IMR-90 (cell line): ENCODE results near the gene GPSM3. TPM values are rescaled to one million over a fixed set of nuclear protein-coding genes. Genes with fewer than 3 reads are reported as not detected.

Experiments used
- ATAC-seq: fragments of 200-7000 bp; cut with Tn5 transposase; 2 replicates; pipeline ENCODE4 v1.9.1; 2020; ENCODE audit warnings: low read depth, mild to moderate bottlenecking, moderate library complexity
- BruUV-seq: library from RNA; stranded (reverse); fragments of 400-500 nt; replicated peaks from 2 replicates; lab custom pipeline; 2021; lab: Mats Ljungman, UMichigan
- CTCF ChIA-PET: fragments of 300-600 bp; formaldehyde crosslinking; extraction: SDS; loops from one replicate; lab custom pipeline; 2021; ENCODE audit warnings: antibody characterized with exemption; lab: Yijun Ruan, JAX
- POLR2A ChIA-PET: fragments of 300-600 bp; sonication (Branson Sonifier 250); formaldehyde crosslinking; loops from one replicate; lab custom pipeline; 2022; ENCODE audit warnings: antibody characterized with exemption; ENCODE audit not compliant: unreplicated experiment; lab: Charles Lee
- DNase-seq: peaks from one replicate; pipeline ENCODE4 v3.0.0; 2013
- H2AFZ ChIP-seq: replicated peaks from 2 replicates; pipeline ENCODE3; 2013; ENCODE audit warnings: low read length, mild to moderate bottlenecking; ENCODE audit not compliant: poor library complexity
- H2AK5ac ChIP-seq: 2 replicates; pipeline ENCODE4 v1.6.1; 2013; ENCODE audit warnings: low read depth, low read length, inconsistent platforms
- H2AK9ac ChIP-seq: replicated peaks from 2 replicates; pipeline ENCODE3; 2013; ENCODE audit warnings: mild to moderate bottlenecking, low read depth, low read length, moderate library complexity; ENCODE audit not compliant: poor library complexity
- H2BK120ac ChIP-seq: 2 replicates; pipeline ENCODE4 v1.6.1; 2013; ENCODE audit warnings: low read depth, low read length, inconsistent platforms
- H2BK15ac ChIP-seq: 3 replicates; pipeline ENCODE4 v1.6.1; 2013; ENCODE audit warnings: low read depth, low read length, inconsistent platforms
- H2BK20ac ChIP-seq: 2 replicates; pipeline ENCODE4 v1.6.1; 2013; ENCODE audit warnings: low read depth, mild to moderate bottlenecking, inconsistent platforms, low read length, moderate library complexity
- H2BK5ac ChIP-seq: 2 replicates; pipeline ENCODE4 v1.6.1; 2013; ENCODE audit warnings: mild to moderate bottlenecking, low read depth, low read length, inconsistent platforms; ENCODE audit not compliant: poor library complexity, severe bottlenecking
- H3K14ac ChIP-seq: replicated peaks from 2 replicates; pipeline ENCODE4 v1.6.1; 2013; ENCODE audit warnings: low read depth, low read length, inconsistent platforms
- H3K18ac ChIP-seq: 2 replicates; pipeline ENCODE4 v1.6.1; 2013; ENCODE audit warnings: low read depth, low read length, control low read depth
- H3K23ac ChIP-seq: 2 replicates; pipeline ENCODE4 v1.6.1; 2013; ENCODE audit warnings: low read depth, low read length, inconsistent platforms
- H3K27ac ChIP-seq: 2 replicates; pipeline ENCODE4 v1.5.1; 2013; ENCODE audit warnings: mild to moderate bottlenecking, control low read depth, low read length; ENCODE audit not compliant: insufficient read depth
- H3K27me3 ChIP-seq: 2 replicates; pipeline ENCODE4 v1.6.1; 2013; ENCODE audit warnings: low read length; ENCODE audit not compliant: control insufficient read depth, insufficient read depth
- H3K36me3 ChIP-seq: 2 replicates; pipeline ENCODE4 v1.6.1; 2013; ENCODE audit warnings: low read length, mixed read lengths; ENCODE audit not compliant: control insufficient read depth, insufficient read depth
- H3K4ac ChIP-seq: 2 replicates; pipeline ENCODE4 v1.6.1; 2013; ENCODE audit warnings: low read depth, low read length, inconsistent platforms
- H3K4me1 ChIP-seq: 2 replicates; pipeline ENCODE4 v1.6.1; 2013; ENCODE audit warnings: low read length, mixed read lengths; ENCODE audit not compliant: control insufficient read depth, insufficient read depth
- H3K4me2 ChIP-seq: 2 replicates; pipeline ENCODE4 v1.6.1; 2013; ENCODE audit warnings: low read depth, mild to moderate bottlenecking, control low read depth, low read length, moderate library complexity
- H3K4me3 ChIP-seq: 2 replicates; pipeline ENCODE4 v1.5.1; 2013; ENCODE audit warnings: low read depth, mild to moderate bottlenecking, control low read depth, low read length, moderate library complexity; ENCODE audit not compliant: insufficient read depth
- H3K56ac ChIP-seq: 2 replicates; pipeline ENCODE4 v1.6.1; 2013; ENCODE audit warnings: low read length, inconsistent platforms; ENCODE audit not compliant: insufficient read depth; ENCODE audit errors: extremely low read depth
- H3K79me1 ChIP-seq, 2 experiments: 2 replicates each; pipeline ENCODE4 v1.6.1; 2013; ENCODE audit warnings: low read length in 2 of 2, inconsistent platforms in 1 of 2, low read depth in 1 of 2
- H3K9ac ChIP-seq: 2 replicates; pipeline ENCODE4 v1.6.1; 2013; ENCODE audit warnings: low read depth, low read length, control low read depth
- H3K9me1 ChIP-seq: 2 replicates; pipeline ENCODE4 v1.6.1; 2013; ENCODE audit warnings: low read length, inconsistent platforms; ENCODE audit not compliant: insufficient read depth
- H3K9me3 ChIP-seq: 2 replicates; pipeline ENCODE4 v1.6.1; 2013; ENCODE audit warnings: low read length; ENCODE audit not compliant: control insufficient read depth, insufficient read depth
- H4K20me1 ChIP-seq: 2 replicates; pipeline ENCODE4 v1.6.1; 2013; ENCODE audit warnings: low read length, inconsistent platforms; ENCODE audit not compliant: insufficient read depth
- H4K5ac ChIP-seq: 2 replicates; pipeline ENCODE4 v1.6.1; 2013; ENCODE audit warnings: mild to moderate bottlenecking, low read depth, low read length, control low read depth
- H4K8ac ChIP-seq, 2 experiments: 2 replicates each; pipeline ENCODE4 v1.6.1; 2013; ENCODE audit warnings: low read depth in 2 of 2, low read length in 2 of 2, control low read depth in 1 of 2, inconsistent platforms in 1 of 2
- H4K91ac ChIP-seq: 2 replicates; pipeline ENCODE4 v1.6.1; 2013; ENCODE audit warnings: low read depth, low read length, inconsistent platforms; ENCODE audit not compliant: insufficient read depth
- FOS ChIP-seq: fragments of 150-350 bp; IDR thresholded peaks from 2 replicates; pipeline ENCODE4 v1.6.1; 2016; ENCODE audit warnings: low read depth, low read length
- MXI1 ChIP-seq: IDR thresholded peaks from 2 replicates; pipeline ENCODE4 v1.6.1; 2012; ENCODE audit warnings: low read depth, mild to moderate bottlenecking, low read length, moderate library complexity, borderline replicate concordance
- NFE2L2 ChIP-seq: fragments of 150-350 bp; IDR thresholded peaks from 2 replicates; pipeline ENCODE4 v1.6.1; 2016; ENCODE audit warnings: low read depth, mild to moderate bottlenecking, low read length
- RFX5 ChIP-seq: IDR thresholded peaks from 2 replicates; pipeline ENCODE4 v1.8.0; 2012; ENCODE audit warnings: low read depth, mild to moderate bottlenecking, low read length, moderate library complexity
- WGBS, 2 experiments: methylation state at CpG; one replicate each; pipeline versions ENCODE4 v1.1.5 to v1.1.7; 2013; ENCODE audit warnings: missing lambda C conversion rate in 2 of 2; ENCODE audit not compliant: insufficient read length in 1 of 2; ENCODE audit errors: extremely low coverage in 2 of 2; 5-methylcytosine and 5-hydroxymethylcytosine counted together
- dilution Hi-C: fragments of 300-500 bp; cut with HindIII; formaldehyde crosslinking; loops from one replicate; pipeline ENCODE4 v1.14.3; 2018; ENCODE audit warnings: low sequenced_read_pairs; ENCODE audit not compliant: unreplicated experiment
- in situ Hi-C: fragments of 300-500 bp; cut with MboI; formaldehyde crosslinking; loops from 3 replicates; pipeline ENCODE4 v1.14.3; 2019; ENCODE audit warnings: low sequenced_read_pairs, inconsistent platforms, mixed read lengths
- intact Hi-C: fragments of 100-400 bp; cut with micrococcal nuclease; formaldehyde crosslinking; loops from 2 replicates; pipeline ENCODE4 v1.10.0; 2022
- polyA plus RNA-seq, 3 experiments: library from polyadenylated mRNA; depleted of rRNA; stranded (reverse); fragments of >200 nt; gene quantifications; 2 replicates each; pipeline ENCODE4 v1.2.3, GENCODE V29; 2012; ENCODE audit warnings: low replicate concordance in 1 of 3
- total RNA-seq: library from RNA; depleted of rRNA; stranded (reverse); fragments of >200 nt; gene quantifications from 2 replicates; pipeline ENCODE4 v1.2.3, GENCODE V29; 2012

GPSM3 gene
- total and polyA plus RNA-seq, 2 of the 4 experiments (the other 2 are of a cell fraction) = 3.0 to 9.8 TPM

DNA sequence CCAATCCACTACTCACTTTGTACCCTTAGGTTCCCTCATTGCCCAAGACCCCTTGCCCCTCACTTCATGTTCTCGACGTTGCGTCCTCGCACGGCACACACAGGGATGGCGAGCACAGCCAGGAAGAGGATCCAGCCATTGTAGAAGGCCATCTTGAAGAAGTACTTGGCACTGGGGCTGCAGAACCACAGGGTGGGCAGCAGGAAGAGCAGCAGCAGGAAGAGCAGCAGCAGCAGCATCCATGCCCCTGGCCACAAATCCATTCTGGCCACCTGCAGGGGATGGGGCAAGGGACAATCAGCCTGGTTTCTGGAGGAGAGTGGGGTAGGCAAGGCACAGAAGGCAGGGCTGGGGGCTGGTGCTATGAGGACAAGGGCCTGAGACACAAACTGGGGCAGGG is 21.2 kb downstream of the GPSM3 start:
- Histone ChIP-seq H2BK20ac (no peak overlapping the region), H2AFZ (no peak overlapping the region), H3K79me1 (peaks cover 28 to 57% of the 10 kb centered on the region in 2 experiments; a peak in 3 of 4 replicates), H3K27me3 (no peaks in the 10 kb centered on the region), H3K4me3 (no peak overlapping the region), H3K4me2 (no peak overlapping the region), H3K9ac (no peak overlapping the region), H2AK5ac (no peak overlapping the region), H2AK9ac (no peak overlapping the region), H2BK120ac (no peak overlapping the region), H3K56ac (no peak overlapping the region), H3K4me1 (peaks cover 4% of the 10 kb centered on the region), H3K27ac (no peak overlapping the region), H3K4ac (no peak overlapping the region), H4K20me1 (no peaks in the 10 kb centered on the region), H2BK15ac (no peak overlapping the region), H3K36me3 (peaks cover 46% of the 10 kb centered on the region), H3K9me3 (no peaks in the 10 kb centered on the region), H3K18ac (no peak overlapping the region), H3K23ac (no peak overlapping the region), H4K5ac (no peak overlapping the region), H4K8ac (no peak overlapping the region), H2BK5ac (no peak overlapping the region), H4K91ac (no peak overlapping the region), H3K14ac (no peak overlapping the region), H3K9me1 (peaks cover 31% of the 10 kb centered on the region)
- dilution Hi-C loops = no loop called here
- WGBS, 2 experiments = 100% methylated on average over 3 of the region's 6 CpGs; no CpG with 5 or more reads in 1 of the 2 experiments
- CTCF ChIA-PET = no interaction called here
- no peak for ATAC-seq
- in situ Hi-C loops = loop anchor here (10.0 kb wide), 1 partner anchor 196 kb away; the partner anchor contains the start of gene DXO
- intact Hi-C loops = no loop called here
- POLR2A ChIA-PET = no interaction called here
- no TSS peak for BruUV-seq
- TF ChIP-seq RFX5 (no peak), NFE2L2 (no peak), MXI1 (no peak), FOS (no peak)
- DNase-seq = no peak
